Stimulated activated CD8-positive, alpha-beta memory T cell treated with anti-CD3 and anti-CD28 coated beads, Interleukin-12 subunit alpha, Interleukin-12 subunit beta, amount 100 ng/mL, for 24 hours (primary cell): Measurements from ENCODE around the gene TRIM63.
"Not testable (repeated sequence)": the region's sequence is repeated elsewhere in the genome, so short reads cannot be mapped to it uniquely, and the experiment has no call there.

Experiments used
- DNase-seq: peaks from one replicate; pipeline ENCODE4 v3.0.0-alpha.2; 2020; ENCODE audit errors: extremely low read depth

TRIM63 gene

GRCh38 chr1:26067432-26067911 lies at the start of gene TRIM63:
TRIM63 (minus strand) TSS chr1:26067630; CDS start chr1:26067494, 136 bp downstream.
- DNase-seq: no peak

GRCh38 chr1:26114165-26114927 lies 46.9 kb upstream of the TRIM63 start:
- DNase-seq: no peak

GRCh38 chr1:26112407-26112775 lies 45.0 kb upstream of the TRIM63 start:
- no peak for DNase-seq

GRCh38 chr1:26111530-26112406 lies 44.3 kb upstream of the TRIM63 start, which contains the start of gene PDIK1L:
PDIK1L (plus strand) TSS chr1:26111824; CDS start chr1:26114309, 2,485 bp downstream.
- peak; percentile 80 for DNase-seq

- peak; percentile 38 for DNase-seq
These were observed 43.5 kb upstream of the TRIM63 start for GRCh38 chr1:26110731-26111529.

- DNase-seq: no peak
These were observed 42.1 kb upstream of the TRIM63 start for GRCh38 chr1:26109229-26110164.

- DNase-seq: not testable (repeated sequence)
These were observed 37.8 kb upstream of the TRIM63 start for GRCh38 chr1:26105226-26105548.

GRCh38 chr1:26102526-26102925 lies 35.1 kb upstream of the TRIM63 start:
- DNase-seq: no peak

- DNase-seq: no peak
These were observed 34.7 kb upstream of the TRIM63 start for GRCh38 chr1:26102119-26102518.

- not testable (repeated sequence) for DNase-seq
These were observed 32.8 kb upstream of the TRIM63 start for GRCh38 chr1:26100204-26100603.

GRCh38 chr1:26099780-26100179 lies 32.4 kb upstream of the TRIM63 start:
- DNase-seq: no peak

- DNase-seq: no peak
These were observed 31.2 kb upstream of the TRIM63 start for GRCh38 chr1:26098602-26099001.

- DNase-seq: no peak
These were observed 30.3 kb upstream of the TRIM63 start for GRCh38 chr1:26097696-26098095.

GRCh38 chr1:26096471-26096870 lies 29.0 kb upstream of the TRIM63 start:
- DNase-seq: no peak

GRCh38 chr1:26094677-26095383 lies 27.4 kb upstream of the TRIM63 start:
- no peak for DNase-seq

- DNase-seq: no peak
These were observed 26.7 kb upstream of the TRIM63 start for GRCh38 chr1:26094076-26094669.

GRCh38 chr1:26093569-26093968 lies 26.1 kb upstream of the TRIM63 start:
- not testable (repeated sequence) for DNase-seq

- DNase-seq: no peak
These were observed 25.0 kb upstream of the TRIM63 start for GRCh38 chr1:26092422-26092821.

- DNase-seq: no peak
These were observed 23.5 kb upstream of the TRIM63 start for GRCh38 chr1:26090893-26091292.

GRCh38 chr1:26089125-26089524 lies 21.7 kb upstream of the TRIM63 start:
- DNase-seq: no peak
